ENCODE results near the gene CSDE1.
A peak's percentile ranks its signal among the peaks of the same experiment; 100 is the strongest.

Gene CSDE1

DNA sequence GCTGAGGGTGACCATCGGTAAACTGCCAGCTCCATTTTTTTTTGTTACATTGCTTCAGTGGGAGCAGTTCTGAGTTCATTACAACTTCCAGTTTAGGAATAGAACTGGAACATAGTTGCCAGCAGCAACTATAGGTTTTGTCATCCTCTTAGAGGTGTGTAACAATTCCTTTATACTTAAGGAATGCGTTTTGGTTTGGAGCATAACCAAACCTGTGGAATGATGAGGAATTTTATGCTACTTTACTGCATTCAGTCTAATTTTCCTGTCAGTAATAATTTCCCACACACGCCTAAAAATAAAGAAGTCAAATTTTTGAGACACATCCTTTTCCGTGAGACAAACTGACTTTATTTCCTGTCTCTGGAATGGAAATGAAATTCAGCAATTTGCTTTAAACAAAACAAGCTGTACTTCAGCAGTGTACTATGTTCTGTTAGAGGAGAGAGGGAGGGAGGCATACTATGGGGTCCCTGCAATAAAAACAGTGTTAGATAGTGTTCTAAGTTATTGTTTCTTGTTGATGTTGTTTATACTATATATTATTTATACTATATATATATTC is 57.7 kb downstream of the CSDE1 start:
- FAIRE-seq = no peak

DNA sequence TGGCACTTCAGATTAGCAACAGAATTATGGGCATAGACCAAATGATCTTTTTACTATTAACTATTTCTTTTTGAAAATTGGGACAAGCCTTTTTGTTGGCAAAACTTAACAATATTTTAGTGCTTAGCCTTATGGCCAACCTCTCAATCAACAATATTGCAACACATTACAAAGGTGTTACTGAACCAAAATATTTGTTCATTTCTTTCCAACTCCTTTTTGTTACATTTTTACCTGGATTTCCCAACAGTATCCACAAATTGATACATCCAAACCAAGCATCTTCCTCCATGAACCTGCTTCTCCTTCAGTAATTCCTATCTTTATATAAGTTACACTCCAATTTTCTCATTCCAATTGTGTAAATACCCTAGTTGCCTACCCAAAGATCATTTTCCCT is 61.0 kb downstream of the CSDE1 start:
- no peak for FAIRE-seq

DNA sequence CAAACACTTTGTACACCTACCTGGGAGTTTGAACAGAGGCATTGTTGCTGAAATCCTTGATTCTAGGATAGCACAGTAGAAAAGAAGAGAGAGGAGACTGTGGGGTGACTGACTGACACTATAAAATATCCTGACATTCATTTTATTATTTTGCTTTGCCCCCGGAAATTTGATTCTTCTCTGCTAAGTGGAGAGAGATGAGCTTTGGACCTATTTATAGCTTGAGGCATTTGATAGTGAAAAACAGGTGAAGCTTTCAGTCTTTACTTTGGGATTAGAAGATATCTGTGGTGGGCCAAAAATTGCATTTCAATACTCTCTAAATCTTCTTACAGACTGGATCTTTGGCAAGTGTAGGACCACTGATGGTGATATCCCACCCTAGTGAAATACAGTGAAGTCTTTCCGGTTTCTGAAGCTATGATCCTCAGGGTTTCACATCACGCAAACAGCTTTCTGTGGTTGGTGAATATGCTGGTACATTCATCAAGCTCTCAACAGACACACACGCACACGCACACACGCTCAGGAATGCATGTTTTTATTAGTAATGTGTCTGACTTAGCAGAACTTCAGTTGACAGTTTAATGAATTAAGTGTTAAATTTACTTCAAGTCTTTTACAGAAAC is 62.2 kb downstream of the CSDE1 start, which contains the start of gene AMPD1:
Gene AMPD1 (minus strand): TSS at position 117 of the 629 bp plus-strand sequence. CDS start 75 bp downstream, at position 42.
- no peak for FAIRE-seq

DNA sequence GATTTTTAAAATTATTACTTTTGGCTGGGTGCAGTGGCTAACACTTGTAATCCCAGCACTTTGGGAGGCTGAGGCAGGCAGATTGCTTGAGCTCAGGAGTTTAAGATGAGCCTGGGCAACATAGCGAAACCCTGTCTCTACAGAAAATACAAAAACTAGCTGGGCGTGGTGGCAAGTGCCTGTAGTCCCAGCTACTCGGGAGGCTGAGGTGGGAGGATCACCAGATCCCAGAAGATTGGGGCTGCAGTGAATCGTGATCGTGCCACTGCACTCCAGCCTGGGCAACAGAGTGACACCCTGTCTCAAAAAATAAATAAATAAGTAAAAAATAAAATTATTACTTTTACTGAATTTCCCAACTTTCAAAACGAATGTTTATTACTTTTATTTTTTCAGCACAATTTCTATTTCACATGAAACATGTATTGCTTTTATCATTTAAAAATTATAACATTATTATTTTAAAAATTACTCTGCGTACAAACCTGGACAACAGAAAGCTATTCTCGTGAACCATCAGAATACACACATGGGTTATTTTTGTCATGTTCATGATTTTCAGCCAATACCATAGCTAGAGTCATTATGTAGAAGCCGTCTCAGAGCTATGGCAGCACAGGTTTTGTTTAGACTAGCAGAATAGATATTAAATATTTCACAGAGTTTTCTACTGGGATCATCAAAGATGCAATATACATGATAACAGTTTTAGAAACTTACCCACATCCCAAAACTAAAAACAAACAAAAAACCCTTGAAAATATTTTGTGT is 63.1 kb downstream of the CSDE1 start:
- no peak for FAIRE-seq

DNA sequence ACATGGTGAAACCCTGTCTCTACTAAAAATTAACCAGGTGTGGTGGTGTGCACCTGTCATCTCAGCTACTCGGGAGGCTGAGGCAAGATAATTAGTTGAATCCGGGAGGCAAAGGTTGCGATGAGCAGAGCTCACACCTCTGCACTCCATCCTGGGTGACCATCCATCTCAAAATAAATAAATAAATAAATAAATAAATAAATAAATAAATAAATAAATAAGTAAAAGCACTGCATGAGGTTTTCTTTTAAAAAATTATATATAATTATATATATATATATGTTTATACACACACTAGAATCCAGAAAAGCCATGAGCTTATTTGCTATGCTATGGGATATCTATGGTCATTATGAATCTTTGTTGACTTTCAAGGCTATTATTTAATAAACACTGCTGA is 64.8 kb downstream of the CSDE1 start:
- FAIRE-seq = no peak

DNA sequence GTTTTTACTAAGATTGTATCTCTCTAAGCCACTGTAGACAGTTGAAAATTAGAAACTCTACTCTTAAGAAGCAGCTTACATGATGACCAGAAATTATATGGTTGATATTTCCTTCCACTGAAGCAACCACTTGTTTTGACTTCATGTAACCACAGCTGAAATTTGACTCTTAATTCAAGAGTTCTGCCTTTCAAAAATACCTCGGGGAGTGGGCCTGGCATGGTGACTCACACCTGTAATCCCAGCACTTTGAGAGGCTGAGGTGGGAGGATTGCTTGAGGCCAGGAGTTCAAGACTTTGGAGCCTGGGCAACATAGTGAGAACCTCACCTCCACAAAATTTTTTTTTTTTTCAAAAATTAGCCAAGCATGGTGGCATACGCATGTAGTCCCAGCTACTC is 66.7 kb downstream of the CSDE1 start:
- FAIRE-seq = no peak

DNA sequence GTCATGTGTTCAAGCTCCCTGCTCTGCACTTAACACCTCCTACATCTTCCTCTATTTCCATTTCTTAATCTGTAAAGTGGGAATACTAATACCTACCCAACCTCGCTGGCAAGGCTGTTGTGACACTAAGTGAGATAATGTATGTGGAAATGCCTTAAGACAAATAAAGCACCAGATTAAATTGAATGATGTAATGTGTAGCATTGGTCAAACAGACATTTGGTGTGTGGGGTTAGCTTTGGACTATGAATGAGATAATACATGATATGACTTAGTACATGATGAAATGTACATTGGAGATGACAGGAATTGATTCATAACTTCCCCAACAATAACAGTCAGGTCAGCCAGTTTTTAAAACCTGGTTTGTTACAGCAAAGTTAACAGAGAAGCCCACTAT is 67.6 kb downstream of the CSDE1 start:
- no peak for FAIRE-seq

DNA sequence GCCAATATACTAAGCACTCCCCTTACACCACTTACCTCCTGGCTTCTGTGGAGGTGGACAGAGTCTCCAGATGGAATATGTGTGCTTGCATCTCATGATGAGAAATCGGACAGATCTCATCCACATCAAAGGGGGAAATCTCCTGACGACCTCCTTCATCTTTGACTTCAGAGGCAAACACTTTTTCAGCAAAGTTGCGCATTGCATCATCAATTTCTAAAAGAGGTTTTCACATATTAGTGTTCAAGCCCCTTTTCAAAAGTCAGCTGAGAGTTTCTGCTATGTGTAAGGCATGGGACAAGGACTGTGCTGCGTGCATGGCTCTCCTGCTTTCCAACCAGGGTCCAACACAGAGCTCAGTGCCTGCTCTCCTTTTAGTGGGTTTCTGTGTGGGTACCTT is 69.3 kb downstream of the CSDE1 start:
- FAIRE-seq = no peak

DNA sequence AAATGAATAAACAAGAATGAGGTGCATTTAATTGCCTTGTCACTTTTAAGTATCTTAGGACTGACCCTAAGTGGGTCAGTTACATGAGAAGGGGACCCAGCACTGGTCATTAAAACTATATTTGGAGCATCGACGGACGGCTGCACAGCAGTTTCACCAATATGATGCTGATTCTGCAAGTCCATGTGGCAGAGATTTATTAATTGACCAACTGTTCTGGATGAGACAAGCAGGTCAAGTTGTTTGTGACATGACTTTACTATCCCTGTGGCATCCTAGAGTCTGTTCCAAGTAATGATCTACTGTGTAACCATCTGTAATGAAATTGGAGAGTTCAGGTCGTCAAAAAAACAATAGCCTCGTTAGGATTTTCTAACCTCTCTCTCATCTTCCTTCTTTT is 71.9 kb downstream of the CSDE1 start:
- no peak for FAIRE-seq

DNA sequence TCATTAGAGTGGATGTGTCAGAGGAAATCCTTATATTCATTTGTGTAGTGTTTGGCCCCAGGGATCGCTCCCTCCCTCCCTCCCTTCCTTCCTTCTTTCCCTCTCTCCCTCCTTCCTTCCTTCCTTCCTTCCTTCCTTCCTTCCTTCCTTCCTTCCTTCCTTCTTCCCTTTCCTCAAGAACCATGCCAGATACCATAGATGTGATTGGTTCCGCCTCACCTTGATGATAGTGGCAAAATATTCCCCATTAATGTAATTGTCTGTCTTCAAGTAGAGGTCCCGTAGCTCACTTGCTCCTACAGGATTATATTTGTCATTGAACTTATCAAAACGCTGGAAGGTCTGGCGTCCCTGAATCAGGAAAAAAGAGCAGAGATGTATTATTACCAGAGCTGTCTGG is 80.1 kb downstream of the CSDE1 start:
- FAIRE-seq = no peak

DNA sequence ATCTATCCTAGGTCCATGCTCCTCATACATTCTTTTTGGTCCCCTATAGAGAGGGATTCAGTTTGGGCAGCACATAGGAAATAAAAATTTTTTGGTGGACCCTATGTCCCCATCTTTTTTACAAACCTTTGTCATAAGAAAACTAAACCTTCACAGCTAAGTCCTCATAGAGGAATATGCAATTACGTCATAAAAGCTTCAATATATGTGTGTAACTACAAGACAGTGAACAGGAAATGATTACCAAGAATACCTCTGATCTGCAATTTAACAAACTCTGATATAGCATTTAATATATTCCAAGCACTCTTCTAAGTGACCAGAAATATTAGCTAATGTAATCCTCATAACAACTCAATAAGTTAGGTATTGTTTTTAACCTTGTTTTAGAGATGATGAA is 81.7 kb downstream of the CSDE1 start:
- no peak for FAIRE-seq

DNA sequence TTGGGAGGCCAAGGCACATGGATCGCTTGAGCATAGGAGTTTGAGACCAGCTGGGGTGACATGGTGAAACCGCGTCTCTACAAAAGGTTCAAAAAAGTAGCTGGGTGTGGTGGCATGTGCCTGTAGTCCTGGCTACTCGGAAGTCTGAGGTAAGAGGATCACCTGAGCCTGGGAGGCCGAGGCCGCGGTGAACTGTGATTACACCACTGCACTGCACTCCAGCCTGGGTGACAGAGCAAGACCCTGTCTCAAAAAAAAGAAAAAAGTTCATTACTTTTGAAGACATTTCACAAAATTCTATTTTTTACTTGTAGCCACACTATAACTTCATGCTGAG is 85.9 kb downstream of the CSDE1 start:
- no peak for FAIRE-seq

DNA sequence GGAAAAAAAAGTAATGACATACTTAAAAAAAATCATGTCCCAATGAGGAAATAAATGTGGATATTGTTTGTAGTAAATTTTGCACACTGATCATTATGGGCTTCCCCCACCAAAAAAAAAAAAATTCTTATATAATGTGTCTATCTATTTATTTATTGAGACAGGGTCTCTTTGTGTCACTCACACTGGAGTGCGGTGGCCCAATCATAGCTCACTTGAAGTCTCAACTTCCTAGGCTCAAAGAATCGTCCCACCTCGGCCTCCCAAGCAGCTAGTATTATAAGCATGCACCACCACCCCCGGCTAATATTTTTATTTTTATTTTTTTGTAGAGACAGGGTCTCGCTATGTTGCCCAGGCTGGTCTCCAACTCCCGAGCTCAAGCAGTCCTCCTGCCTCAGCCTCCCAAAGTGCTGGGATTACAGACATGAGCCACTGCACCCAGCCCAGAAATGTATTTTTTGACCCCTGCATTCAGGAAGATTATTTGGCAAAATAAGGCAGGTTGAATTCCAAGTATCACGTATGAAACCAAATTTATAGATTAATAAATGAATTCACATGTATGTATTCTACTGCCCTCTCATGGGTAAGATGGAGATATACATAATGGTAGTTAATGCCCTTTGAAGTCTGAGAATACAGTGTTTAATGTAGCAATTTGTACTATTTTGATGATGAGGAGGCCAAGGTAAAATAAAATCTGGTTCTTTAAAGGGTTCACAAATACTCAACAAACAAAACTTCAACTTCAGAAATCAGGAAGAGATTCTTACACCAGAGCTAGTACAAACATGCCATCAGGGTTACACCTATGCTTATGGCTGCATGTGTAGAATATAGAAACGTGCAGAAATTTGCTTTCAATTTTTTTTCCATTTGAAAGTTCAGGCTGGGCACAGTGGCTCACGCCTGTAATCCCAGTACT is 86.5 kb downstream of the CSDE1 start:
- FAIRE-seq = no peak

DNA sequence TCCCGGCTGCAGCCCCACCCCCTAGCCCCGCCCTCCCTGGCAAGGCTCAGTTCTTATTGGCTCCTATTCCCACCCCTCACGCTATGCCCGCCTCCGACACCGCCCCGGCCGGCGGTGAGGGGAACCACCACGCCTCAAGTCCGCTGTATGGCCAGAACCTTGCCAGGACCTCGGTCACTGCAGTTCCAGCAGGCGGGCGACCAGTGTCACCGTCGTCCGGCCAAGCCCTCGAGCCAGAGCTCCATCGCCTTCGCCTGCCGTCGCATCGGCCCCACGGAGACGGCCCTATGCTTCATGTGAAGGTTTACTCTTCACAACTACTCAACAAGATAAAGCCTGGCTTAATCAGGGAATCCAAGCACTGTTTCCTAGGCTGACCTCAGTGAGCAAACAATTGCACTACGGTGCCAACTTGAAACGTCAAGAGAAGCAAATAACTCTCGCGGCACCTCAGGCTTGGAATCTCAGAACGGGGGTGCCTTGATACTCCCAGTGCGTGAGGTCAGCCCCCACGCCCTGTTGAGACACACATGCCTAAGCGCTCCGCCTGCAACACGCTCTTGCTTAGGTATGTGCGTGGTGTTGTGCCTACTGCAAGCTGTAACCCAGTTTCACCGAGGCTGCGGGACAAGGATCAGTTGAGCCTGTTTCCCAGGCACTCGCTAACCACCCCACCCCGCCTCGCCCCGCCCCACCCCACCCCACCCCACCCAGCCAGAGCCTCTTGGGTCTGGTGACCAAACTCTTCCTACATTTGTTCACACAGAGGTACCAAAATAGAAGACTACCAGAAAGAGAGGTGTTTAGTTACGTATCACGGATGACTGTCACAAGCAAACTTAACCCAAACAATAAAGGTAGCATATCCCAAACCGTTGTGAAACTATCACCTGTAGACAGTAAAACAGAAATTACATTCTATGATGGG is 87.4 kb downstream of the CSDE1 start:
- no peak for FAIRE-seq

DNA sequence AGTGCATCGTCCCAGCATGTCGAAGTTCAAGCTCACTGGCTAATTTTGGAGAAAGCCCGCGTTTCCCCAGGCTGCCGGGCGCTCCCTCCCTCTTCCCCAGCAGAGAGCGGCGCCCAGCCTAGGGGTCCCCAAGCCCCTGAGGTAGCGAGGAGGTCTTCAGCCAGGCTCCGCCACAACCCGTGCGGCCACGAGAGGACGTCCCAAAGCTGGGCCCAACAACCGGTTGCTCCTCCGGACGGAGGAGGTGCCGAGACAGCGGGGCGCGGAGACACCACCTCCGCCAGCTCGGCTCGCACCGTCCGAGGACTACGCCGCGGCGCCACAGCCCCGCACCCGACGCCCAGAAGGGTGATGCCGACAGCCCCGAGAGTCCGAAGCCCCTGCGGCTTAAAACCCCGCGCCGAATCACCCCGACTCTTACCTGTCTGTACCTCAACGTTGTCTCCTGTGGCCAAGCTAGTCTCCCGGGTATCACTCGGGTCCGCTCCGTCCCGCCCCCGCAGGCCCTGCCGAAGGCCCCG is 88.2 kb downstream of the CSDE1 start, which contains the start of gene DENND2C:
Gene DENND2C (minus strand): TSS at position 488 of the 521 bp plus-strand sequence. CDS start 44,065 bp downstream, outside the sequence.
- FAIRE-seq = no peak

DNA sequence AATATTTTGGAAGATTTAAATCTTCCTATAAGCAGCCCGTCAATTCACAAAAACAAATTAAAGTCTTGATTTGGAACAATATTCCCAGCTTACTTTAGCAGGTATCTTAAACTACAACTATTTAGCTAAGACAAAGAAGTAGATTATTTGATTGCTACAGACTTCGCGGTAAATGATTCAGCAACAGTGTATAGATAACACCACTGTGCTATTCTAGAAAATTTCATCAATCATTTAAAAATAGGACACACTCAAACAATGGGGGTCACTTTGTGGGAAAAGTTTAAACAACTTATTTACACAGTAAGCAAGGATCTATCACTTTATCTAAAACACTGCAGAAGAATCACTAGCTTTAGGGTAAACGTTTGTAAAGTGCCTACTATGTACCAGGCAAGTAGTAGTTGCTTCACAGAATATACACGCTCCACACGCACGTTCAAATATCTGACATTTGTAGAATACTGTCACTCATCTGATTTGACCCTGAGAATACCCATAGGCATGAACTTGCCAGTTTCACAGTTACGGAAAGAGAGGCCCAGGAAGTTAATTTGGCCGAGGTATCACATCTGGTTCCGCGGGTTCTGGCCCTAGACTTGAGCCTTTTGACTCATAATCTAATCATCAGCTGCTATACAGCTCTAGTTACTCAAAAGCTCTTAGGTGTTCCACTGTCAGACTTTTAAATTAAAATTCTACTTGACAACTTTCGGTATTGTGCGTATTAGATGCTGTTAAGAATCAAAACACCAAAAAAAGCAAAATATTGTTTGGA is 88.8 kb downstream of the CSDE1 start:
- FAIRE-seq = peak; percentile 75

DNA sequence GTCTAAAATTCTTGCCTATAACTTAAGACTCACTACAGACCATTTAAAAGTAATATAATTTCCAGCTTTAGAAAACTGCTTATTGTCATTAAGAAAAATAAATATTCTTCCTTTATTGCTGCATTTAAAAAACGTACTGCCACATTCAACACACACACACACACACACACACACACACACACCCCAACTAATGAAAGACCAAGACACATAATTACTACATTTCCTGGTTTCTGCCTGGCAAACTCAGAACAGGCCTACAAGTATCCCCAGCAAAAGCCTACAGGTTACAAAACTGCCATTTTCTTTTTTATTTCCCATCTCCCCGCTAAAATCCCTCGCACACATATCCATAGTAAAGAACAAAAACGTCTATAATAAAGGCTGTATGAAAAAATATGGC is 89.4 kb downstream of the CSDE1 start:
- FAIRE-seq = no peak

DNA sequence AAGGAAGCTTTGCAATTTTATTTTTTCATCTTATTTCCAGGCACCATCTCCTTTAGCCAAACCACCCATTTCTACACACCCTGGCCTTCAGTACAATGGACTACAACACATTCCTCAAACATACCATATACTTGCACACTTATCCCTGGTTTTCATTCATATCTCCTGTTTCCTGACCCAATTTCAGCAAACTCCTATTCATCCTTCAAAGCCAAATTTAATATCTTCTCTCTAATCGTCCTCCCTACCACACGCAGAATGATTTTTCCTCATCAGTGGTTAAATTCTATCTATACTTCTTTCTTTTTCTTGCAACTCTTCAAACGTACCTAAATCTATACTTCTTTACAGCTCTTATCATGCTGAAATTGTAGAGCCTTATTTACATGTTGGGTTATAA is 90.8 kb downstream of the CSDE1 start:
- no peak for FAIRE-seq

Measured in islet of Langerhans (tissue), 1 donor.